HG03457 (cell line): ENCODE results near the gene ZNF804B.
"Not testable (repeated sequence)": the region's sequence is repeated elsewhere in the genome, so short reads cannot be mapped to it uniquely, and the experiment has no call there.

ENCODE experiments used
- ATAC-seq: cut with Tn5 transposase; IDR thresholded peaks from one replicate; pipeline ENCODE4 v1.9.1; 2021; ENCODE audit warnings: moderate number of reproducible peaks; ENCODE audit not compliant: unreplicated experiment

The ZNF804B gene

GRCh38 chr7:89073776-89074175 lies 314.3 kb downstream of the ZNF804B start:
- no peak for ATAC-seq

DNA sequence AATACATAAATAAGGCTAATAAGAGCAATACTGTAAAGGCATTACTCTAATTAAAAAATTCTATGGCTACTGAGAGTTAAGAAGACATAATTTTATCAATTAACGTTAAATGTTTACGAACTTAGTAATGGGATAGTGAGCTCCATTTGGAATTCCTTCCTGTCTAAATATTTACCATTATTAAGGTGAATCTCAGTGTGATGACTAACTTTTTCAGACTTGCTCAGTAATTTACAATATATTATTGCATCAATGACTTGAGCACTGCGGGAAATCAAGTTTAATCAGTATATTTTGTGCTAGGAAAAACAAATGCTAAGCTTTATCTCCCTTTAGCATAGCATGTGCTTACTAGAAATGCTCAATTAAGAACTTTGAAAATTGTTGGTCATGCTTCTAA lies 318.5 kb downstream of the ZNF804B start:
- no peak for ATAC-seq

- no peak for ATAC-seq
Measured at GRCh38 chr7:89085580-89085979, 326.1 kb downstream of the ZNF804B start.

- ATAC-seq, result no peak
Measured at GRCh38 chr7:89091550-89091949, 332.1 kb downstream of the ZNF804B start.

GRCh38 chr7:89094269-89094668 lies 334.8 kb downstream of the ZNF804B start:
- ATAC-seq, result no peak

GRCh38 chr7:89103564-89103963 lies 344.1 kb downstream of the ZNF804B start:
- no peak for ATAC-seq

GRCh38 chr7:89104748-89105685 lies 345.5 kb downstream of the ZNF804B start:
- no peak for ATAC-seq

DNA sequence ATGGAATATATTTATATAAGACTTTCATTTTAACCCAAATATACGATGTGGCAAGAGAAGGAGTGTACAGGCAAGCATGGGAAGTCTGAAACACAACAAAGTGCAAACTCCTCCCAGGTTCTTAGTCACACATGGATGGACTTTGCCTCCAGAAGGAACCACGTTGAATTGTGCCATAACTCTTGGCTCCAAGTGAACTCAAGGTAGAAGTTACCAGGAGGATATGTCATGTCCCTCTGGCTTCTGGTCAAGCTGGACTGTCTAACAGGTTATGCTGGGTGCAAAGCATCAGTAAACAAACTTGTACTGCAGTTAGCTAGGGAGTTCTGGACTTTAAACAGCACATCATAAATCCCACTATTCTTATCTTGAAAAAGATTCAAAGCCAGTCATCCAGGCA lies 364.4 kb downstream of the ZNF804B start:
- ATAC-seq, result no peak

GRCh38 chr7:89129600-89130375 lies 370.3 kb downstream of the ZNF804B start:
- no peak for ATAC-seq

GRCh38 chr7:89133357-89133756 lies 373.9 kb downstream of the ZNF804B start:
- no peak for ATAC-seq

GRCh38 chr7:89133819-89134218 lies 374.3 kb downstream of the ZNF804B start:
- no peak for ATAC-seq

DNA sequence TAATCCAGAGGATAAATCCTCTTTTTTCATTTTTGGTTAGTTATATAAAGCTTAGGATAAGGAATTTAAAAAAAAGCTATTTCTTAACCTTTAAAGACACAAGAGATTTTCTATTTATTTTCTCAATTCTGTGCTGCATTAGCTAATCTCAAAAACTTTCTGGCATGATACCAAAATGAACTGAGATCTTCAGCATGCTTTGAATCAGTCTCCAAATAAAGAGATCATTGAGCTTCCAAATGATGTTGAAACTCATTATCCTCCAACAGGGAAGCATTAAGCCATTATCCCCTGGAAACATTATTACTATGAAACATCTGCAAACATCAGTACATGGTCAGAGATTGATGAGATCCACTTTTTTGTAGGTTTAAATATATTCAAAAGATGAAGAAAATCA lies 386.3 kb downstream of the ZNF804B start:
- ATAC-seq, result no peak

GRCh38 chr7:89160107-89160506 lies 400.6 kb downstream of the ZNF804B start:
- ATAC-seq, result no peak

- ATAC-seq, result no peak
Measured at GRCh38 chr7:89165421-89165820, 405.9 kb downstream of the ZNF804B start.

DNA sequence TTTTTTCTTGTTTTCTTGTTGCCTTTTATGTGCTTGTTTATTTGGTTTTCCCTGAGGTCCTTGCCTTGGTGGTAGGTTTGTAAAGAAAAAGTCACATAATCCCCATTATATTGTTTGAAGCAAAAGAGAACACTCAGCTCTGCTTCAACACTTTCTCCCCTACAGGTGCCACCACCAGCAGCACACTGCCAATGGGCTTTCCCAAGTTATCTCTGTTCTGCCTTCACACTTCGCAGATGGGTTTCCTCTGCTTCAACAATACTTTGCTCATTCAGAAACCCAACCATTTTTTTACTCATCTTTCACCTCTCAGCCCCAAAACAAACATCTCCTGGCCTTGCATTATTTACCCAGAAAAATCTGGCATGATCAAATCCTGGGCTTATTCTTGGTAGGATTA lies 411.1 kb downstream of the ZNF804B start:
- ATAC-seq, result no peak

DNA sequence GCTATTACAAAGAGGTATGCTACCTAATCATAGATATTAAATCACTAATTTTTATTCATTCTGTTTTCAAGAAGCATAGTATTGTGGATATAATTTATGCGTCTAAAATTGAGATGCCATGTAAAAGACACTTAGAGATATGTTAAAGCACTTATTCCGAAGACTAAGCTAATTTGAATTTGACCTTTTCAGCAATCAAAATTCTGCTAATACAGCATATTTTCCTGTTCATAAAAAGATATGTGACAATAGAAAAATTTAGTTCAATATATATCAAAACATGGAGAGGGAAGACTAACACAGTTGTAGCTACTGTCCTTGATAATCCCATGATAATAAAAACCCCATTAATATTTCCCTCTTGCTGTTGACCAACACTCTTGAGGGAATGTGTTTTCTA lies 422.6 kb downstream of the ZNF804B start:
- ATAC-seq, result no peak

GRCh38 chr7:89183712-89184111 lies 424.2 kb downstream of the ZNF804B start:
- no peak for ATAC-seq

DNA sequence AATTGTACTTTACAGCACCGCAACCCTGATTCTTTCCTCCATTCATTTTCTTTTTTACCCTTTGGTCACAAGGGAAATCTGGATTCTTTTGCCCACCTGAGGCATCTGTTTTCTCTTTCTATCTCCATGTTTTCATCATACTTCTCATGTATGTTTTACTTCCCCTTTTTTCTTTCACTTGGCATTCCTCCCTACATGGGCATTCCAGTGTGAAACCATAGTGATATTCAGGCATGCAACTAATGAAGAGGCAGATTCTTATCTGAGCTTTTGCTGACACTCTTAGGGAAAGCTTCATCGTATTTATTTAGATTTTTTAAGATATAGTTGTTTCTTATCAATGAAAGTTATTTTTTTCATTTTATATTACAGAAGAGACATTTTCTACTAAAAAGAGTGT lies 441.3 kb downstream of the ZNF804B start:
- no peak for ATAC-seq

- ATAC-seq, result no peak
Measured at GRCh38 chr7:89223900-89224395, 464.4 kb downstream of the ZNF804B start.

- ATAC-seq, result not testable (repeated sequence)
Measured at GRCh38 chr7:89228688-89229171, 469.2 kb downstream of the ZNF804B start.

- ATAC-seq, result no peak
Measured at GRCh38 chr7:89238156-89238555, 478.7 kb downstream of the ZNF804B start.

- no peak for ATAC-seq
Measured at GRCh38 chr7:89246196-89246595, 486.7 kb downstream of the ZNF804B start.
